ENCODE data around the gene MRPS2.
A peak's percentile ranks its signal among the peaks of the same experiment; 100 is the strongest.
"Not testable (repeated sequence)": the region's sequence is repeated elsewhere in the genome, so short reads cannot be mapped to it uniquely, and the experiment has no call there.

Gene MRPS2

GRCh38 chr9:135500525-135501260 lies at the start of gene MRPS2:
TSS of gene MRPS2 (plus strand) at chr9:135500682. CDS start at chr9:135500711, 29 bp downstream.
- DNase-seq (ENCODE audit: low read depth in 2 of 2): peak; percentile 53 to 64

- DNase-seq (ENCODE audit: low read depth in 2 of 2): no peak
These were observed 49.5 kb upstream of the MRPS2 start for GRCh38 chr9:135450956-135451355.

GRCh38 chr9:135451909-135452308 lies 48.6 kb upstream of the MRPS2 start:
- DNase-seq (ENCODE audit: low read depth in 2 of 2): not testable (repeated sequence)

GRCh38 chr9:135454737-135455136 lies 45.7 kb upstream of the MRPS2 start:
- DNase-seq (ENCODE audit: low read depth in 2 of 2): no peak

GRCh38 chr9:135455401-135456030 lies 45.0 kb upstream of the MRPS2 start:
- DNase-seq (ENCODE audit: low read depth in 2 of 2): no peak

- no peak for DNase-seq (ENCODE audit: low read depth in 2 of 2)
These were observed 43.9 kb upstream of the MRPS2 start for GRCh38 chr9:135456436-135457104.

- DNase-seq (ENCODE audit: low read depth in 2 of 2): not testable (repeated sequence)
These were observed 42.0 kb upstream of the MRPS2 start for GRCh38 chr9:135458478-135458877.

GRCh38 chr9:135461936-135462335 lies 38.5 kb upstream of the MRPS2 start:
- DNase-seq (ENCODE audit: low read depth in 2 of 2): no peak

GRCh38 chr9:135463140-135463539 lies 37.3 kb upstream of the MRPS2 start:
- no peak for DNase-seq (ENCODE audit: low read depth in 2 of 2)

- no peak for DNase-seq (ENCODE audit: low read depth in 2 of 2)
These were observed 36.3 kb upstream of the MRPS2 start for GRCh38 chr9:135464181-135464580.

- peak; percentile 12 to 15 for DNase-seq (ENCODE audit: low read depth in 2 of 2)
These were observed 31.5 kb upstream of the MRPS2 start for GRCh38 chr9:135468854-135469521.

- no peak for DNase-seq (ENCODE audit: low read depth in 2 of 2)
These were observed 28.5 kb upstream of the MRPS2 start for GRCh38 chr9:135471791-135472640.

GRCh38 chr9:135473972-135474543 lies 26.4 kb upstream of the MRPS2 start:
- DNase-seq (ENCODE audit: low read depth in 2 of 2): no peak

GRCh38 chr9:135474915-135475314 lies 25.6 kb upstream of the MRPS2 start:
- no peak for DNase-seq (ENCODE audit: low read depth in 2 of 2)

- DNase-seq (ENCODE audit: low read depth in 2 of 2): peak in 1 of 2 experiments; percentile 4
These were observed 23.7 kb upstream of the MRPS2 start for GRCh38 chr9:135476561-135477355.

GRCh38 chr9:135478191-135478590 lies 22.3 kb upstream of the MRPS2 start:
- DNase-seq (ENCODE audit: low read depth in 2 of 2): no peak

GRCh38 chr9:135478829-135479468 lies 21.5 kb upstream of the MRPS2 start:
- DNase-seq (ENCODE audit: low read depth in 2 of 2): no peak

- DNase-seq (ENCODE audit: low read depth in 2 of 2): no peak
These were observed 20.9 kb upstream of the MRPS2 start, which contains the start of gene PPP1R26 for GRCh38 chr9:135479469-135480052. TSS of gene PPP1R26 (plus strand) at chr9:135479782. CDS start at chr9:135484511, 4,729 bp downstream.

Data from fibroblast of skin of left quadriceps (primary cell).